Ovary (tissue), 9 donors: Measurements from ENCODE around the gene EXD3. TPM values are rescaled to one million over a fixed set of nuclear protein-coding genes. Genes with fewer than 3 reads are reported as not detected.

Experiments
- DNase-seq, 5 donors: peaks; one replicate each; pipeline ENCODE4 v3.0.0-alpha.2; 2019 to 2020
- H3K27ac ChIP-seq, 2 donors: fragments of 200-600 bp; one replicate each; pipeline versions ENCODE4 v1.5.1 to v1.8.0; 2019 to 2022
- H3K27me3 ChIP-seq: fragments of 200-600 bp; one replicate; pipeline ENCODE4 v1.8.0; 2022
- H3K36me3 ChIP-seq: fragments of 200-600 bp; sonication (generic); one replicate; pipeline ENCODE4 v1.5.1; 2019
- H3K4me1 ChIP-seq: one replicate; pipeline ENCODE4 v1.8.1; 2013; ENCODE audit warnings: mild to moderate bottlenecking, moderate library complexity; ENCODE audit not compliant: insufficient read depth
- H3K4me3 ChIP-seq: fragments of 200-600 bp; sonication (generic); one replicate; pipeline ENCODE4 v1.5.1; 2017
- H3K9me3 ChIP-seq, 2 donors: fragments of 200-600 bp in 1 of 2; sonication (generic) in 1 of 2; one replicate each; pipeline versions ENCODE4 v1.5.1 to v1.8.1; 2013 to 2019; ENCODE audit warnings: mild to moderate bottlenecking in 1 of 2, moderate library complexity in 1 of 2
- CTCF ChIP-seq, 3 donors: fragments of 450-650 bp in 2 of 3; fragments of 200-600 bp in 1 of 3; IDR thresholded peaks; one replicate each; pipeline versions ENCODE4 v1.5.1 to v1.8.0; 2016 to 2022; ENCODE audit warnings: antibody characterized with exemption in 3 of 3, mild to moderate bottlenecking in 1 of 3
- EP300 ChIP-seq: sonication (generic); formaldehyde crosslinking; IDR thresholded peaks from one replicate; pipeline ENCODE4 v1.6.1; 2017; ENCODE audit warnings: antibody characterized with exemption
- POLR2A ChIP-seq: fragments of 450-650 bp; IDR thresholded peaks from one replicate; pipeline ENCODE4 v1.6.1; 2017; ENCODE audit warnings: antibody characterized with exemption, mild to moderate bottlenecking, moderate library complexity
- WGBS, 3 donors: extraction: QIAGEN DNeasy Blood & Tissue Kit in 1 of 3; methylation state at CpG; one replicate each; pipeline versions ENCODE4 v1.1.5 to v1.1.7; 2013 to 2017; 5-methylcytosine and 5-hydroxymethylcytosine counted together
- intact Hi-C, 4 donors: fragments of 100-400 bp; cut with DNase I; formaldehyde crosslinking; loops; one replicate each; pipeline versions ENCODE4 v1.11.0 to v1.15.1; 2022 to 2023
- polyA plus RNA-seq, 2 donors: library from polyadenylated mRNA; stranded (reverse); fragments of 200-250 nt in 1 of 2; fragments of 350-450 nt in 1 of 2; fragmentation: Illumina TruSeq in 1 of 2; extraction: RNeasy Lipid Tissue Mini Kit (QIAGEN cat#74804) in 1 of 2; gene quantifications; one replicate each; pipeline ENCODE4 v1.2.3, GENCODE V29; 2013 to 2014
- total RNA-seq, 7 donors: library from RNA; depleted of rRNA in 2 of 7; stranded (reverse); fragments of >200 nt in 2 of 7; fragmentation: NEBNext Ultra II Directional in 3 of 7; extraction: Animal tissue kit (Norgen Biotek cat#: 25700) in 3 of 7; gene quantifications; one replicate each; pipeline versions ENCODE4 v1.1.0 to v1.2.4, GENCODE V29; 2016 to 2023
- donor health status: DM: no; HTN: no; CAD: no; lungs with moderate emphysema.
- donor health status: DM: no; HTN: no; CAD: no.
- donor health status: Bipolar disorder and iron deficiency.
- donor health status: DM: yes; HTN: yes; CAD: no.
- donor health status: DM: no; HTN: no; CAD: no.
- donor health status: DM: yes; HTN: yes; CAD: no.

Gene EXD3
- total and polyA plus RNA-seq, 9 donors: 1.0 to 30.6 (median 23.4) TPM

GRCh38 chr9:137294681-137295237, 128.2 kb downstream of the EXD3 start:
- H3K9me3 ChIP-seq: no peaks in the 10 kb centered on the region
- no peak overlapping the region for H3K27ac ChIP-seq
- peak in 3 of 5 donors; percentile 11 to 41 (median 25) for DNase-seq
- peaks cover 5% of the 10 kb centered on the region for H3K4me1 ChIP-seq
- H3K27me3 ChIP-seq: peaks cover 8% of the 10 kb centered on the region
- TF ChIP-seq POLR2A (no peak), EP300 (no peak), CTCF (IDR thresholded peaks at IDR 0.05) (no peak)
- 7 to 20% (median 17%) methylated on average over 26 to 35 of the region's 35 CpGs for WGBS, 3 donors
- H3K36me3 ChIP-seq: no peaks in the 10 kb centered on the region
- intact Hi-C loops: loop anchor here (5.0 to 10.0 kb wide), 4 partner anchors 113 to 230 kb away; partner anchors contain the start of gene ENTPD8 (in 1 of the 4)
- H3K4me3 ChIP-seq: peak overlapping the region; percentile 9

GRCh38 chr9:137294091-137294680, 128.8 kb downstream of the EXD3 start:
- H3K4me1 ChIP-seq: peaks cover 5% of the 10 kb centered on the region
- no peak overlapping the region for H3K27ac ChIP-seq
- DNase-seq: peak in 3 of 5 donors; percentile 12 to 32 (median 22)
- no peaks in the 10 kb centered on the region for H3K36me3 ChIP-seq
- 48 to 62% (median 58%) methylated on average over 11 of the region's 11 CpGs for WGBS, 3 donors
- H3K4me3 ChIP-seq: no peak overlapping the region
- no peaks in the 10 kb centered on the region for H3K9me3 ChIP-seq
- peaks cover 8% of the 10 kb centered on the region for H3K27me3 ChIP-seq
- no peak for TF ChIP-seq POLR2A
- no peak for TF ChIP-seq CTCF (IDR thresholded peaks at IDR 0.05)
- TF ChIP-seq EP300: no peak
- intact Hi-C loops: loop anchor here in 2 of 4 donors (10.0 kb wide), 2 partner anchors 151 to 231 kb away; partner anchors contain the start of gene ENTPD8 (in 1 of the 2)

- Histone ChIP-seq H3K27ac (no peak overlapping the region), H3K4me3 (no peak overlapping the region), H3K4me1 (peaks cover 5% of the 10 kb centered on the region), H3K9me3 (no peaks in the 10 kb centered on the region), H3K36me3 (no peaks in the 10 kb centered on the region), H3K27me3 (peaks cover 8% of the 10 kb centered on the region)
- peak in 1 of 5 donors; percentile 16 for DNase-seq
- intact Hi-C loops: loop anchor here in 2 of 4 donors (10.0 kb wide), 2 partner anchors 151 to 231 kb away; partner anchors contain the start of gene ENTPD8 (in 1 of the 2)
- WGBS, 3 donors: 55 to 66% (median 65%) methylated on average over 29 of the region's 29 CpGs
- TF ChIP-seq POLR2A (no peak), EP300 (no peak), CTCF (IDR thresholded peaks at IDR 0.05) (no peak)
Measured at GRCh38 chr9:137293482-137294090, 129.4 kb downstream of the EXD3 start.

- TF ChIP-seq CTCF (IDR thresholded peaks at IDR 0.05) (no peak), POLR2A (no peak), EP300 (no peak)
- Histone ChIP-seq H3K9me3 (no peaks in the 10 kb centered on the region), H3K27ac (no peak overlapping the region), H3K4me3 (no peak overlapping the region), H3K27me3 (peaks cover 4% of the 10 kb centered on the region), H3K36me3 (no peaks in the 10 kb centered on the region), H3K4me1 (peaks cover 5% of the 10 kb centered on the region)
- peak in 1 of 5 donors; percentile 6 for DNase-seq
- WGBS, 3 donors: 65 to 74% (median 73%) methylated on average over 15 of the region's 15 CpGs
- intact Hi-C loops: loop anchor here in 2 of 4 donors (10.0 kb wide), 2 partner anchors 152 to 232 kb away; partner anchors contain the start of gene ENTPD8 (in 1 of the 2)
Measured at GRCh38 chr9:137293094-137293481, 129.9 kb downstream of the EXD3 start.
